Mesodermal cell (in vitro differentiated cells): Measurements from ENCODE around the gene RTN4RL1.

Source experiments
- H3K27ac ChIP-seq: 2 replicates; pipeline ENCODE4 v1.7.0; 2013; ENCODE audit warnings: mild to moderate bottlenecking, low read depth, low read length, moderate library complexity; ENCODE audit not compliant: severe bottlenecking
- H3K36me3 ChIP-seq: 2 replicates; pipeline ENCODE4 v1.7.1; 2013; ENCODE audit warnings: mild to moderate bottlenecking, low read length, moderate library complexity; ENCODE audit not compliant: control insufficient read depth, insufficient read depth
- H3K4me1 ChIP-seq: one replicate; pipeline ENCODE4 v1.7.1; 2013; ENCODE audit warnings: mild to moderate bottlenecking, low read length; ENCODE audit not compliant: insufficient read depth, control insufficient read depth, poor library complexity, severe bottlenecking
- H3K4me3 ChIP-seq: 2 replicates; pipeline ENCODE4 v1.7.0; 2013; ENCODE audit warnings: low read length, control low read depth, mild to moderate bottlenecking; ENCODE audit not compliant: insufficient read depth, poor library complexity, severe bottlenecking; ENCODE audit errors: extremely low read depth
- H3K9me3 ChIP-seq: 2 replicates; pipeline ENCODE4 v1.7.1; 2013; ENCODE audit warnings: mild to moderate bottlenecking, low read length, moderate library complexity; ENCODE audit not compliant: control insufficient read depth
- WGBS, 2 experiments: methylation state at CpG; one replicate each; pipeline ENCODE4 v1.1.5; 2013; ENCODE audit warnings: missing lambda C conversion rate in 2 of 2; ENCODE audit not compliant: insufficient coverage in 2 of 2; 5-methylcytosine and 5-hydroxymethylcytosine counted together

RTN4RL1 gene

GRCh38 chr17:2012499-2012898, 12.6 kb downstream of the RTN4RL1 start:
- 65 to 89% methylated on average over 2 to 3 of the region's 4 CpGs for WGBS, 2 experiments
- Histone ChIP-seq H3K4me1 (peaks cover 17% of the 10 kb centered on the region), H3K27ac (no peak overlapping the region), H3K9me3 (no peaks in the 10 kb centered on the region), H3K4me3 (no peak overlapping the region), H3K36me3 (no peaks in the 10 kb centered on the region)

DNA sequence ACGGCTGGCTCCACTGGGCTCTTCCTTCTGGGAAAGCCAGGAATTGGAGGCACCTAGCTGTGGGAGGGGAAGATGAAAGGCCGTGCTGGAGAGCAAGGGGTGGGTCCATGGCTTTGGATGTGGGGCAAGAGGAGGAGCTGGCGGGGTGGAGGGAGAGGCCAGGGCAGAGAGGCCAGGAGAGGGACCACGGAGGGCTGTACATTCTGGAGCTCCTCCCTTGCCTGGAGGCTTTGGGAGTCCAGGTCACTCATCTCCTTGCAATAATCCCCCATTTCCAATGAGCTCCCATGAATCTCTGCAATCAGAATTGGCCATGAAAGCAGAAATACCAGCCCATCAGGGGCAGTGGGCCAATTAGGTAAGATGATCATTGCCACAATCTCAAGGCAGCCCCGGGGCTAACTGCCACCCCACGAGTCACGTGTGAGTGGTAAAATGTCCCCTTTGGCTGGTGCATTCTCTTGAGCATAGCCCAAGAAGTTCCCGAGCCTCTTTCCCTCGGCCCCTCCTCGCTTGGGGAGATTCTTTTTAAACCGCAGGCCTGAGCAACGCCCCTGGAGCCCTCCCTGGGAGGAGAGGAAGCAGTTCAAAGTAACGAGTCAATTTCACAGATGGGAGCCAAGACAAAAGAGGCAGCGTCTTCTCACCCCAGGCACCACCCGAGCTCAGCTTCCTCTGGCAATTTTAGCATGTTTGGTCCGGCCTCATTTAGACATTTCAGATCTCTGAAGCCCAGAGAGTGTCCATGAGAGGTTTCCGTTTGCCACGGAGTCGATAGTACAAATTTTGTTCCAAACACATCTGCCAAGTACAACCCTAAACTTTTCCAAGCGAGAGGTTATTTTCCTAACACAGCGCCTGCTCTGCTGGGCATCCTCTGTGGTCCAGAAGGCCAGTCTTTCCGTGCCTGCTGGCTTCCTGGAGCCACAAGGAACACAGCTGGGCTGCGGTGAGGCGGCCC, 13.4 kb downstream of the RTN4RL1 start:
- Histone ChIP-seq H3K9me3 (no peaks in the 10 kb centered on the region), H3K4me3 (no peak overlapping the region), H3K4me1 (peaks cover 17% of the 10 kb centered on the region), H3K27ac (no peak overlapping the region), H3K36me3 (no peaks in the 10 kb centered on the region)
- WGBS, 2 experiments, result 30 to 31% methylated on average over 21 to 24 of the region's 24 CpGs

- Histone ChIP-seq H3K4me3 (no peak overlapping the region), H3K9me3 (no peaks in the 10 kb centered on the region), H3K36me3 (no peaks in the 10 kb centered on the region), H3K4me1 (peaks cover 17% of the 10 kb centered on the region), H3K27ac (no peak overlapping the region)
- 95 to 97% methylated on average over 8 to 10 of the region's 10 CpGs for WGBS, 2 experiments
Measured at GRCh38 chr17:2009737-2010136, 15.4 kb downstream of the RTN4RL1 start.

DNA sequence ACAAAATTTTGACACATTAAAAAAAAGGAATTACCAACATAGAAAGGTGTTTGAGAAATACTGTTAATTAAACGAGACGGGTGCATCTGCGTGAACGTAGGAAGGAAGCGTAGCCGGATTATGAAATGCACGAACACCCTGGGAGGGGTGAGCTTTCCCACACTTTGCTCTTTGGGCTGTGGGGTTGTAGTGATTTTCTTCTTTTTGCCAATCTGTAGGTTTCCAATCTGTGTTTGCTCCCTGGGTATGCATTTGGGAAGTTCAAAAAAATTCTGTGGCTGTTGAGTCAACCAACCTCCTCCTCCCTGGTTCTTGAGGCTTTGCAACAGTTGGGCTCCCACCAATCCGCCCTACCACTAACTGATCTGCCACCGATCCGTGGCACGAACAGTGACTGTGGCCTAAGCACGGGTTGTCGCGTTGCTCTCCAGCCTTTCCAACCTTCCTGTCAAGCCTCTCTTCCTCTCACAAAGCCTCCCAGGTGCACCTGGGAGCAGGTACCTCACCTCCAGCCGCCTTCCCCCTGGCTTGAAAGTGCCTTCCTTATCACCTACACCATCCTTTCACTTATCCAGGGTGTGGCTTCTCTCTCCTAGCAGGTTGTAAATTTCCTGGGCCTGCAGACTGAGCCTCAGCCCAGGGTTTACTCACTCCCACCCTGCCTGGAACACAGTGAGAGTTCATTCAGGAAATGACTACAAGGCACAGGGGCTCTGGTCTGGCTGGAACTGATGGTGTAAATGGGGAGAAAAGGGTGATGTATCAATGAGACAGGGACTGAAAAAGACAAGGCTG, 16.6 kb downstream of the RTN4RL1 start:
- Histone ChIP-seq H3K4me3 (no peak overlapping the region), H3K9me3 (no peaks in the 10 kb centered on the region), H3K27ac (no peak overlapping the region), H3K36me3 (no peaks in the 10 kb centered on the region), H3K4me1 (peaks cover 17% of the 10 kb centered on the region)
- WGBS, 2 experiments, result 95 to 96% methylated on average over 14 to 15 of the region's 15 CpGs

GRCh38 chr17:2004435-2004952, 20.6 kb downstream of the RTN4RL1 start:
- WGBS, 2 experiments, result 88 to 89% methylated on average over 5 to 9 of the region's 12 CpGs
- Histone ChIP-seq H3K27ac (no peak overlapping the region), H3K36me3 (no peaks in the 10 kb centered on the region), H3K4me3 (no peak overlapping the region), H3K4me1 (peaks cover 13% of the 10 kb centered on the region), H3K9me3 (no peaks in the 10 kb centered on the region)

GRCh38 chr17:2003525-2003924, 21.6 kb downstream of the RTN4RL1 start:
- no peak overlapping the region for H3K4me3 ChIP-seq
- H3K36me3 ChIP-seq, result no peaks in the 10 kb centered on the region
- no peak overlapping the region for H3K27ac ChIP-seq
- 95 to 96% methylated on average over 13 of the region's 13 CpGs for WGBS, 2 experiments
- peaks cover 10% of the 10 kb centered on the region for H3K4me1 ChIP-seq
- no peaks in the 10 kb centered on the region for H3K9me3 ChIP-seq

GRCh38 chr17:2002767-2003329, 22.3 kb downstream of the RTN4RL1 start:
- Histone ChIP-seq H3K36me3 (no peaks in the 10 kb centered on the region), H3K27ac (peak overlapping the region; percentile 23), H3K4me3 (no peak overlapping the region), H3K9me3 (no peaks in the 10 kb centered on the region), H3K4me1 (peaks cover 7% of the 10 kb centered on the region)
- WGBS, 2 experiments, result 75 to 93% methylated on average over 5 to 11 of the region's 16 CpGs

GRCh38 chr17:1999557-2000251, 25.4 kb downstream of the RTN4RL1 start:
- Histone ChIP-seq H3K4me3 (no peak overlapping the region), H3K36me3 (no peaks in the 10 kb centered on the region), H3K9me3 (no peaks in the 10 kb centered on the region), H3K4me1 (peaks cover 23% of the 10 kb centered on the region), H3K27ac (peak overlapping the region; percentile 79)
- WGBS, 2 experiments, result 36 to 46% methylated on average over 4 to 9 of the region's 13 CpGs

DNA sequence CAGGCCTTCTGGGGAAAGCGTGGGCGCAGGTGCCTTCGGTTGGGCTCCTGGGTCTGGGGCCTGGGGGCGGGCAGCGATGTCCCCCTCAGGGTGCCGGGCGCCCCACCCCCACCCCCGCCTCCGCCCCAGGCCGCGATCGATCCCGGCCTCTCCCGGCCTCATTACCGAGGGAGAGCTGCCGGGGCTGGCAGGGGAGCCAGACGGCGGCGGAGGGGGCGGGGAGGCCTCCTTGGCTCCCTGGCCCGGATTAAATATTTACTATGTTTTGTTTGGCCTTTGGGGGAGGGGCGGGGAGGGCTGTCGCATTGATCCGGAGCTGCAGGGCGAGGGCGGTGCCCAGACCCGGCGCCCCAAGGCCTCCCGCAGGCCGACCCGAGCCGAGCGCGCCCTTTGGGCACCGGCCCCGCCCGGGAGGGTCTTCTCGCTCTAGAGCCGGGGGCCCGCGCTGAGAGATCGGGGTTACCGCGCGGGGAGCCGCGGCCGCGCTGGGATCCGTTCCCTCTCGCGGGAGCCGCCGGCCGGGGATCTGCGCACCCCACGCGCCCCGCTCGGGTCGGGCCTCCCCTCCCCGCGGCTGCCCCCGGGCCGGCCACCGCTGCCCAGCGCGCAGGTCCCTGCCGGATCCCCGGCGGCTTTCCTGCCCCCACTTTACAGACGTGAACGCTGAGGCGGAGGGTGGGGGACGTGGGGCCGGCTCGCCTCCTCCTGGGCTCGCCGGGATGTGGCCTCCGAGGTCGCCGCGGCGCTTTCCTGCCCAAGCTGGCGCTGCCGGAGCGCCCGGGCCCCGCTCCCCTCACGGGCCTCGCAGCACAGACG, 27.0 kb downstream of the RTN4RL1 start:
- 6 to 9% methylated on average over 50 to 80 of the region's 92 CpGs for WGBS, 2 experiments
- H3K27ac ChIP-seq, result no peak overlapping the region
- H3K4me3 ChIP-seq, result peak overlapping the region; percentile 24
- no peaks in the 10 kb centered on the region for H3K9me3 ChIP-seq
- no peaks in the 10 kb centered on the region for H3K36me3 ChIP-seq
- H3K4me1 ChIP-seq, result peaks cover 23% of the 10 kb centered on the region
